ENCODE measurements around the gene HES7.

Gene HES7

GRCh38 chr17:8141045-8141444 lies 17.1 kb upstream of the HES7 start:
- H3K9me3 Mint-ChIP-seq, result no peaks in the 10 kb centered on the region
- H3K36me3 Mint-ChIP-seq (ENCODE audit: low read depth), result peaks cover 17% of the 10 kb centered on the region
- peaks cover 8% of the 10 kb centered on the region for H3K4me1 Mint-ChIP-seq (ENCODE audit: low read depth)
- no peak overlapping the region for H3K4me3 Mint-ChIP-seq
- H3K27ac Mint-ChIP-seq, result no peak overlapping the region
- peaks cover 4% of the 10 kb centered on the region for H3K27me3 Mint-ChIP-seq

GRCh38 chr17:8140065-8141029 lies 16.4 kb upstream of the HES7 start:
- Mint-ChIP-seq H3K4me1 (ENCODE audit: low read depth) (peaks cover 8% of the 10 kb centered on the region), H3K27ac (no peak overlapping the region), H3K27me3 (peaks cover 4% of the 10 kb centered on the region), H3K4me3 (no peak overlapping the region), H3K9me3 (no peaks in the 10 kb centered on the region), H3K36me3 (ENCODE audit: low read depth) (peaks cover 11% of the 10 kb centered on the region)

DNA sequence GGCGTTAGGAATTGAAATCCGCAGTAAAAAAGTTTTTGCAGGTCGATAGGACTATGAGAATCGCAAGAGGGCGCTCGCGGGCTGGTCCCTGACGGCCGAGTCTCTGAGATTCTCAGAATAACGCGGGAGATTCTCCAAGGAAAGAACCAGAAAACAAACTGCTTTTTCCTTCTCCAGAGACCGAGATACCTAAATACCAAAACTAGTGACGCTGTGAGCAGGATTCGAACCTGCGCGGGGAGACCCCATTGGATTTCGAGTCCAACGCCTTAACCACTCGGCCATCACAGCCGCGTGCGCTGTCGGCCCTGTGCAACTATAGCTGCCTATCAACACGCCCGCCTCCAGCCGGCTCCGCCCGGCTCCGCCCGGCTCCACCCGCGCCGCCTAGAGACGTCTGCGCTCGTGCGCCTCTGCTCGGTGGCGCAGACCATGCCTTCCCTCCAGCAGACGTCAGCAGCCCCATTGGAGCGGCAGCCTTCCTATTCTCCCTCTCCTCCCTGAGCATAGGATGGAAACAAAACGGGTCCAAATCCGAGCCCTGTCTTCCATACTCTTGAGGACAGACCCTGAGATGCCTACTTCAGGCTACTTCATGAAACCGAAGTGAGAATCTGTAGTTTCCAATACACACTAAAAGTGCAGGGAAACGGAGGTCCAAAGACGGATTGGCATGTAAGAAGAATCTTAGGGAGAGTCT lies 14.9 kb upstream of the HES7 start:
- H3K36me3 Mint-ChIP-seq (ENCODE audit: low read depth), result peaks cover 11% of the 10 kb centered on the region
- peaks cover 8% of the 10 kb centered on the region for H3K4me1 Mint-ChIP-seq (ENCODE audit: low read depth)
- H3K9me3 Mint-ChIP-seq, result no peaks in the 10 kb centered on the region
- no peak overlapping the region for H3K27ac Mint-ChIP-seq
- H3K27me3 Mint-ChIP-seq, result peaks cover 4% of the 10 kb centered on the region
- no peak overlapping the region for H3K4me3 Mint-ChIP-seq

GRCh38 chr17:8138374-8138671 lies 14.4 kb upstream of the HES7 start:
- H3K36me3 Mint-ChIP-seq (ENCODE audit: low read depth), result peaks cover 11% of the 10 kb centered on the region
- no peak overlapping the region for H3K27ac Mint-ChIP-seq
- H3K4me3 Mint-ChIP-seq, result no peak overlapping the region
- no peaks in the 10 kb centered on the region for H3K9me3 Mint-ChIP-seq
- H3K4me1 Mint-ChIP-seq (ENCODE audit: low read depth), result peaks cover 8% of the 10 kb centered on the region
- H3K27me3 Mint-ChIP-seq, result peaks cover 4% of the 10 kb centered on the region

DNA sequence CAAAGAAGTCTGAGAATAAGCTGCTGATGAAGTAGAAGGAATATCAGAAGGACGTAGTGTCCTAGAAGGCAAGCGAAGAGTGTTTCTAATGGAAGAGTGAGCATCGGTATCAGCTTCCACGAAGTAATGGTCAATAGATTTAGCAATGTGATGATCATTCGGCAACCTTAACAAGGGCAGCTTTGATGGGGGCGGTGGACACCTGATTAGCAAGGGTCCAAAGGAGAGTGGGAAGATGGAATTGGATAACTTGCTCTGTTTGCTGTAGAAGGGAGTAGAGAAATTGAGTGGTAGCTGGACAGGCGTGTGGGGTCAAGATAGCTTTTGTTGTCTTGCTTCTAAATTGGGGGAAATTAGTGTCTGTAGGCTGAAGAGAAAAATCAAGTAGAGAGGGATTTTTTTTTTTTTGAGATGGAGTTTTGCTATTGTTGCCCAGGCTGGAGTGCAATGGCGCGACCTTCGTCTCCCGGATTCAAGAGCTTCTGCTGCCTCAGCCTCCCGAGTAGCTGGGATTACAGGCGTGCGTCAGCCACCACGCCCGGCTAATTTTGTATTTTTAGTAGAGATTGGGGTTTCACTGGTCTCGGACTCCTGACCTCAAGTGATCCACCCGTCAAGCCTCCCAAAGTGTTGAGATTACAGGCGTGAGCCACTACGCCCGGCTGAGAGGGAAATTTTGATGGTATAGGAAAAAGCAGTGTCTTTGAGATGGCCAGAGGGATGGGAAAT lies 13.9 kb upstream of the HES7 start:
- Mint-ChIP-seq H3K27me3 (peaks cover 4% of the 10 kb centered on the region), H3K9me3 (no peaks in the 10 kb centered on the region), H3K4me1 (ENCODE audit: low read depth) (peaks cover 8% of the 10 kb centered on the region), H3K27ac (no peak overlapping the region), H3K4me3 (no peak overlapping the region), H3K36me3 (ENCODE audit: low read depth) (peaks cover 11% of the 10 kb centered on the region)

GRCh38 chr17:8133941-8134340 lies 10.0 kb upstream of the HES7 start:
- H3K36me3 Mint-ChIP-seq (ENCODE audit: low read depth), result no peaks in the 10 kb centered on the region
- H3K27ac Mint-ChIP-seq, result no peak overlapping the region
- H3K4me3 Mint-ChIP-seq, result no peak overlapping the region
- no peaks in the 10 kb centered on the region for H3K9me3 Mint-ChIP-seq
- peaks cover 8% of the 10 kb centered on the region for H3K4me1 Mint-ChIP-seq (ENCODE audit: low read depth)
- H3K27me3 Mint-ChIP-seq, result peaks cover 8% of the 10 kb centered on the region

- Mint-ChIP-seq H3K36me3 (ENCODE audit: low read depth) (no peaks in the 10 kb centered on the region), H3K4me3 (no peak overlapping the region), H3K4me1 (ENCODE audit: low read depth) (peaks cover 8% of the 10 kb centered on the region), H3K9me3 (no peaks in the 10 kb centered on the region), H3K27ac (no peak overlapping the region), H3K27me3 (peaks cover 8% of the 10 kb centered on the region)
Observed at GRCh38 chr17:8133399-8133798, 9.5 kb upstream of the HES7 start.

- H3K27ac Mint-ChIP-seq, result no peak overlapping the region
- H3K4me1 Mint-ChIP-seq (ENCODE audit: low read depth), result peaks cover 12% of the 10 kb centered on the region
- no peaks in the 10 kb centered on the region for H3K9me3 Mint-ChIP-seq
- no peak overlapping the region for H3K4me3 Mint-ChIP-seq
- H3K27me3 Mint-ChIP-seq, result peaks cover 12% of the 10 kb centered on the region
- H3K36me3 Mint-ChIP-seq (ENCODE audit: low read depth), result no peaks in the 10 kb centered on the region
Observed at GRCh38 chr17:8131844-8132441, 8.0 kb upstream of the HES7 start.

GRCh38 chr17:8128125-8128784 lies 4.3 kb upstream of the HES7 start:
- Mint-ChIP-seq H3K27ac (no peak overlapping the region), H3K36me3 (ENCODE audit: low read depth) (peaks cover 4% of the 10 kb centered on the region), H3K4me1 (ENCODE audit: low read depth) (peaks cover 44% of the 10 kb centered on the region), H3K27me3 (peaks cover 31% of the 10 kb centered on the region), H3K4me3 (no peak overlapping the region), H3K9me3 (no peaks in the 10 kb centered on the region)

DNA sequence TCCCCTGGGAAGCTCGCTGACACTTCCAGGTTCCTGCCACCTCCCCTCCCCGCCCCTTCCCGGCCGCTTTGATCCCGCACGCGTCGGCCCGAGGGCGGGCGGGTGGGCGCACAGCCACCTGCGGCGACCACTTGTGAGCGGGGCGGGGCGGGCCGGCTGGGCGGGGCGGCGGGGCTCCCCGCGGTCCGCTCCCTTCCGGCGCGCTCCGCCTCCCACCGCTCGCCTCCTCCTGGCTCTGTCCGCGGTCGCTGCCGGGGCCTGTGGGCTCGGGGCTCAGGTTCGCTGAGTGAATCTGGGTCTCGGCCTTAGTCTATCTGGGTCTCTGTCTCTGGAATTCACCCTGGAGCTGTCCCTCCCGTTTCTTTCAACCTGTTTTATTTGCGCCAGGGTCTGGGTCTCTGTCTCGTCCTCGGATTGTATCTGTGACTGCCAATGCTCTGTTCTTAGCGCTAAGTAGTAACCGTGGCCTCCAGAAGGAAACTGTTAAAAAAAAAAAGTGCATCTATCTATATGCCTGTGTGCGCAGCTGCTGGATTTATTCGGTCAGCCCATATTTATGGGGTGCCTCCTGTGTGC lies 2.7 kb upstream of the HES7 start:
- Mint-ChIP-seq H3K4me3 (peak overlapping the region; percentile 91), H3K4me1 (ENCODE audit: low read depth) (peaks cover 50% of the 10 kb centered on the region), H3K27ac (peak overlapping the region; percentile 97), H3K27me3 (peaks cover 39% of the 10 kb centered on the region), H3K36me3 (ENCODE audit: low read depth) (peaks cover 4% of the 10 kb centered on the region), H3K9me3 (no peaks in the 10 kb centered on the region)

DNA sequence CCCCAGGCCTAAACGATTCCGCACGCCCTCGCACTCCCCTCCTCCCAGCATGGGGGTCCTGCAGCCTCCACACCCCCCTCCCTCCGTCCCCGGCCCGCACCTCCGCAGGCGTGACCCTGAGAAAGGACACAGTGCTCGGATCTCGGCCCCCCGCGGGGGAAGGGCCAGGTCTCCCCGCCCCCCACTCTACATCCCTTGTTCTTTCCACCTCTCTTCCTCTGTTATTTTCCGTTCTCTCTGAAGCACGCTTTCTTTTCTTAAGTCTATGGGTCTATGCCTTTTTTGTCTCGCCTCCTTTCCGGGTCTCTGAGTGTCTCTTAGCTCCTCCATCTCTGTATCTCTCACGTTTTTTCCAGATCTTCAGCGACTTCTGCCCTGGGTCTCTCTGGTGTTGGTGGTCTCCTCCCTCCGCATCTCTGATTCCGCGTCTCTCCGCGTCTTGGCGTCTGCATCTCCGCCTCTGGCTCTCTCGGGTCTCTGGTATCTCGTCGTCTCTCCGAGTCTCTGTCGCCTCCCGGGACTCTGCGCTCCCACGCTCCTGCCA lies 2.1 kb upstream of the HES7 start:
- H3K4me1 Mint-ChIP-seq (ENCODE audit: low read depth), result peaks cover 51% of the 10 kb centered on the region
- no peaks in the 10 kb centered on the region for H3K9me3 Mint-ChIP-seq
- peak overlapping the region; percentile 97 for H3K27ac Mint-ChIP-seq
- peaks cover 4% of the 10 kb centered on the region for H3K36me3 Mint-ChIP-seq (ENCODE audit: low read depth)
- peak overlapping the region; percentile 91 for H3K4me3 Mint-ChIP-seq
- H3K27me3 Mint-ChIP-seq, result peaks cover 39% of the 10 kb centered on the region

DNA sequence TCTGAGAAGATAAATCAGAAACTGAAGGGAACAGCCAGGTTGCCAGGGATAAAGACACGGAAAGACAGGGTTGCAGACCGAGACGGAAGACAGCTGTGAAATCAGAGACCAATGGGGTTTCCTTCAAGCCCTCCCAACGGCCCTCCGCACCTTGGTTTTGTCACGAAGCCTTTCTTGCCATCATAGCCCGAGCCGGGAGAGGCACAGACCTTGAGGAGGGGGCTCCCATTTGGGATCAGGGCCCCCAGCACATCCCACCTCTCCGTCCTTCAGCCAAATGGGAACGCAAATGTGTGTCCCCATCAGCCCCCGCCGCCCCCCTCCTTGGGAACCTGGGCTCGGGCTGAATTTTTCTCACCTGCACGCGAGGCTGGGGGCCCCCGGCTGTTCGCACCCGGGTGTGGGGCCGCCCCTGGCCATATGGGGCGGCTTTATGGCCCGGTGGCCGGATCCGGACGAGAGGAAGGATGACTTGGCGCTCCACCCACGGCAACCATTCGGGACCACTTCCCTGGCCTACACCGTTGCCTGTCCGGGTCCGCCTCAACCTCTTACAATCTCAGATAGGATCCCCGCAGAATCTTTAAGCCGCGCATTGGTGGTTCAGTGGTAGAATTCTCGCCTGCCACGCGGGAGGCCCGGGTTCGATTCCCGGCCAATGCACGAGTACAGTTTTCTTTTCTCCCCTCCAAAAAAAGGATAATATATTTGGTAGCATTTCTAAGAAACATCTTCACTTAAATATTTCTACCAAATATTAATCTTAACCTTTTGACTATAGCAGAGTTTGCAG lies 1.4 kb upstream of the HES7 start:
- H3K36me3 Mint-ChIP-seq (ENCODE audit: low read depth), result peaks cover 9% of the 10 kb centered on the region
- peaks cover 44% of the 10 kb centered on the region for H3K27me3 Mint-ChIP-seq
- peaks cover 58% of the 10 kb centered on the region for H3K4me1 Mint-ChIP-seq (ENCODE audit: low read depth)
- peak overlapping the region; percentile 97 for H3K27ac Mint-ChIP-seq
- no peaks in the 10 kb centered on the region for H3K9me3 Mint-ChIP-seq
- peak overlapping the region; percentile 91 for H3K4me3 Mint-ChIP-seq
